Measurements from ENCODE around the gene GRIK1.

The GRIK1 gene

DNA sequence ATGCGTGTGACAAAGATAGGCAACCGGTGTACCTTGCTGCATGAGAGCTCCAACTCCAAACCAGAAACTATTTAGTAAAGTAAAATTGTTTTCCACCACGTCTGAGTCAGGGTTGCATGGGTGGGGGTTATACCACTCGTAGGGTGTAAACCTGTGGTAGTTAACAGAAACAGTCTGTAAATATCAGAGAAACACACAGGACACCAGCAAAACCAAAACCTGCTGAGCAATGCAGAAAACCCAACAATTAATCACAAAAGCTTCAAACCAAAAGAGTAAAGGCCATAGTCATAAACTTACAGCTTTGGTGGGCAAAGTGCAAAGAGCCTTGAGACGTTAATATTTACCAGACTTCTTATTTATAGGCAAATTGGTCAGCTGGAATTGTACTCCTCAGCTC lies 358.4 kb downstream of the GRIK1 start:
- no peak for DNase-seq

DNA sequence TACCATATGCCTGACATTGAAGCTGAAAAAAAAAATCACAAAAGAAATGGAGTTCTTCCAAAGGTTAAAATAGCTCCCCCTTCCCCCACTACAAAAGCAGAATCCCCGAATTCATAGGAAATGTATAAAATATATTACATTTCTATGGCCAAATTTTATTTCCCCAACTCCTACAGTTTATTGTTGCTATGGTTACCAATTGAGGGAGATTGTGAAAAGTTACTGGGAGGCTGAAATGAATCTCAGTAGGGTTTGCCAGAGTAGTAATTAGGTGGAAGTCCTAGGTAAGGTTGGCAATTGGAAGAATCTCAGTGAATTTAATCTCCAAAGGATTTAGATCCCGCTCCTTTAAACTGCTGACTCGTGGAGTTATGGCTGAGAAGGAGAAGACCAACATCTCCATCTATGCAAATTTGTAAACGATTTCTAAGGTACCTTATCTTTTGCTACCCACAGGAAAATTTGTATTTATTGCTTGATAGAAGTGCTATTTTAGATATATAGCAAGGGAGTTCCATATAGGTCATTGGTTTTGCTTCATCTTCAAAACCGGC lies 359.0 kb downstream of the GRIK1 start:
- DNase-seq, result no peak

DNA sequence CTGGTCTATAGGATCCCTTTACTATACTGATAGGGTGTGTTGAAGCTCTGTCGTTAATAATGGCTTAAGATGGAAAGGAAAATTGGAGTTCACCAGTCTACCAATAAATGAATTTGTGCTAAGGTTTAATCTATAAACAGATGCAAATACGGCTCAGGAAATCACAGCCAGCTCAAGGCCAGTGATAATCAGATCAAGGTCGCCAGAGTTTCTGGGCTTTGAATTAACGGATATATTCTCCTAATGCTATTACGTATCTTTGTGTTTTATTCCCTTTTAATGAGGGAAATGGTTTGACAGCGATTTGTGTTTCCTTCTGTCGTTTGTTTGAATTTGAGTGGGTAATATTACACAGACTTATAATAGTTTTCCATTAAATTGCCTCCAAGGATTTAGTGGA lies 361.5 kb downstream of the GRIK1 start:
- no peak for DNase-seq

DNA sequence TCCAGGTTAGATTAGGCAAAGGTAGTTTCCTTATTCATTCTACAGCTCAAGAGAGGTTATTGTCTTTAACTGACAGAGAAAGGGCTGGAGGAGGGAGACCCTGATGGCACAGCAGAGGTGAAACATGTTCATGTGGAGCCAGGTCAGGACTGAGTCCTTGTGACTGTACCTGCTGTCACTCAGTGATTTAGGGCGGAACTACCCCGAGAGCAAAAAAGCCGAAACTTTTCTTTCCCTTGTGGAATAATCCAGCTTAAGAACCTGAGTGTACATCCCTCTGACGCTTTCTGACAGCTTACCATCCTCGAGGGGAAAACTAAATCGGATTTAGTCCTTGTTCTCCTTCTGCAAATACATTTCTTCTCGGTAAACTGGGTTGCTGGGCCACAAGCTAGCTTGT lies 367.8 kb downstream of the GRIK1 start:
- no peak for DNase-seq

DNA sequence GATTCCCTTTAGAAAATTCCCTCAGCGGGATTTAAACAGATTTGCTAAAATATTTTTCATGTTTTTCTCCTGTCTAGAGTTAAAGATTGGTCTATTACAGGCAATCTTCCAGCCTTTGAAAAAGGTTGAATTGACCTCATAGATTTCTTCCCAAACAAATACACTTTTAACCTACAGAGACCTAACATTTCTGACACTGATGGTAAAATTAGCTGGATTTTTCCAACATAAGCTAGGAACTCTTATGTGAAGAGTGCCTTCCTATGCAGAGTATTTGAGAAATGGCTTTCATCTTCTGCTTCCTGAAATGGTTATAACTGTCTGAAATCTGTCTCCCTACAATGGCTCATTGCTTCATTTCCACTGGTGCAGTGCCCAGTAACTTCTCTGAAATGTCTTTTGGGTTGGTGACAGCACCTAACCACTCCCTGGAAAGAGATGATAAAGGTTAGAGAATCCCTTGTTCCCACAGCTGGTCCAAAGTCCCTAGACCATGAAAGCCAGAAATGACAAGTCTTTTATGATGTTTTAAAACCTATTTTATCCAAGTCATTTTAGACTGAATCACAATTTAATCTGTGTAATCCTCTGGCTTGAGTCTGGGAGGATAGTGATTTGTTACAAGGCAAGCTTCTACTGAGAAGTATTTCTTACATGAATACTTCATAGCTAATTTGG lies 371.6 kb downstream of the GRIK1 start:
- DNase-seq, result no peak

DNA sequence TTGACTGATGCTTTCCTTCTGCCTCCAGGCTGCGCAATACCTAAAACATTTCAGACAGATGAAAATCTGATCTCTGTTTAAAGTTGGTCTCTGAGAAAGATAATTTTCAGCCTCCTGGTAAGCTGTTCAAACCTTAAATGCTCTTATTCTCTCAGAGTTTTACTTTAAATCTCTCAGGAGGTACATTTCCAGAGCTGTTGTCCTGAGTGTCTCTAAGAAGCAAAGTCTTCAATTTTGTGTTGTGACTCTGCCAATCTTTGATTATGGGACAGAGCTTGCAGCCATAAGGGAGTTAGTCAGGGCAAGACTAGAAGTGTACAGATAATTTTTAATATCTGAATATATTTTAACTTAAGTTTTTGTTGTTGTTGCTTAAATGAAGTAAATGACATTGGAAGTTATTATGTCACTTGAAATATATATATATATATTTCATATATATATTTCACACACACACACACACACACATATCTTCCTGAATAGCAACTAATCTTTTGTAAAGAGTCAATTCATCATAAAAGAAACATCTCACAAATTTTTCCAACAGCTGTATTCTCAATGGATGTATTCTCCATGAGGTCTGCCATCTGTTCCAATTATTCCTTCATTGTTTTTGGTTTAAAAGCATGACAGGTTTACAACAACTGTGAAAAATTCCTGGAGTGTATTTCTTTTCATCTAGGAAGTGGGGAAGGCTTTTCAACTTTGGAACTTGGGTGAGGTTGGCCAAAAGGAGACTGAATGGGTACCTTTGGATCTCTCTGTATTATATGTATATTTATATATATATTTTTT lies 381.7 kb downstream of the GRIK1 start:
- no peak for DNase-seq

DNA sequence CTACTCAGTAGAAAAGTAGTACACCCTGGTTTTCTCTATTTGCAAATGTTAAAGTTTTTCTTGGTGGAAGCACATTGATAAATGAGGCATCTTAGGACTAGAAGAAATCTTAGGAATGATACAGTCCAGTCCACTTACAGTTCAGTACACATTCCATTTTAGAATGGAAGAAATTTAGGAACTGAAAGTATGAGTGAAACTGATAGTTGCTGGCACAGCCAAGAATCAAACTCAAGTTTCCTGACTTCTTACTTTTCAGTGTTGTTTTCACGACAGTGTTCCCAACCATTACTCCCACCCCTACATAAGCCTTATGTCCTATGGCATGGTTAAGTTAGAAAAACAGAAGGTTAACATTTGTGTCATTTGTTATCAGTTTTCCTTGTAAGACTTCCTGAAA lies 382.6 kb downstream of the GRIK1 start:
- DNase-seq, result no peak

DNA sequence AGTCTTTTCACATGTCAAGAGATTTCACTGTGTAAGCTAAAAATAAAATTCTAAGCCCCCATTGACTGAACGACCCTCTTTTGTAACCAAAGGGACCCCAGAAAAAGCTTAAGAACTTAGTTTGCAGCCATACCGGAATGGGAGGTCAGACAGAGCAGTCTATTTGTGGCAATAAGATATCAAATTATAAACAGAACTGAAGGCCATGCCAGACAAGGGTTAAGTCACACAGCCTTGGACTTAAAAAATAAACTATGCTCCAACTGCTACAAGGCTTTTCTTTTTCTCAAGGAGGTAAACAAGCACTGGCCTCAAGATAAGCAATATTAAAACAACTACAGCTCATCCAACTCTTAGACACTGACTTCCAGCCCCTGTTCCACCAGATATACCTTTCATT lies 384.2 kb downstream of the GRIK1 start:
- no peak for DNase-seq

DNA sequence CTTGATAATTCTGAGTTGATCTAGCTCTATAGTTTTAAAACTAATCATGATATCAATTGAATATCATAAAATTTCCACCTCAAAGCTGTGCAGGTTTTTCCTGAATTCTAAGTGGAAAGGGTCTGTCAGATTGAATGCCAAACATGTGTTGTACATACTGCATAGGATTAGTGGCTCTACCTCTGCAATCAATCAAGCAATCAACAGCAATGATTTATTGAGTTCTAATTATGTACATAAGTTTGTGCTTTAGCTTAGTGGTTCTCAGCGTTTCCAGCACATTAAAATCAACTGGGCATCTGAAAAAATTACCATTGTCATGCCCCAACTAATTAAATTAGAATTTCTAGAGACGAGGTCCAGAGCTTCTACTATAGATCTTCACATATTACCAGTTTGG lies 389.6 kb downstream of the GRIK1 start:
- no peak for DNase-seq

DNA sequence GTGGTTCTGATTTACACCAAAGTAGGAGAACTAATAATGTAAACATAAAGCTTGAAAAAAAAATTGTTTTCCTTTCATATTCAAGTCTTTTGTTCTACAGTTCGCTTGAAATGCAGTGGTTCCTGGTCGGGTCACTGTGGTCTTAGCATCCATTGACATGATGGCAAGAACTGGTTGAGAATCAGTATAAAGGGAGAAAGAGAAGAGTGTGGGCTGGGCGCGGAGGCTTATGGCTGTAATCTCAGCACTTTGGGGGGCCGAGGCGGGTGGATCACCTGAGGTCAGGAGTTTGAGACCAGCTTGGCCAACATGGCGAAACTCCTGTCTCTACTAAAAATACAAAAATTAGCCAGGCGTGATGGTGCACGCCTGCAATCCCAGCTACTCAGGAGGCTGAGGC lies 390.2 kb downstream of the GRIK1 start:
- no peak for DNase-seq

DNA sequence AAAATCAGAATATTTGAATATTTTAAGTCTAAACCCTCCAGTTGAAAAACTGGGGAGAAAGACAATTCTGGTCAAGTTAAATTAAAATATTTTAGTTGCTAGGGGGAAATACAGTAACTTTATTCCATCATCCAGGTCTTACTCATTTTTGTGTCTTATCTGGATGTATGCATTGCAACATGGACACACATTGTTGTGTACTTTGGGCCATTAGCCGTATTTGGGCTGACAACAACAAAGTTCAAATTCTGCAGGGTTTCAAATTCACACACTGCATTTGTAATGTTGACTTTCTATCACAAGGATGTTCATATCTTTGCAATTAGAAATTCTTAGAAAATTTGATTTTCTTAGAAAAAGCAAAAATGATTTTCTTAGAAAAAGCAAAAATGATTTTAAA lies 391.8 kb downstream of the GRIK1 start:
- no peak for DNase-seq

DNA sequence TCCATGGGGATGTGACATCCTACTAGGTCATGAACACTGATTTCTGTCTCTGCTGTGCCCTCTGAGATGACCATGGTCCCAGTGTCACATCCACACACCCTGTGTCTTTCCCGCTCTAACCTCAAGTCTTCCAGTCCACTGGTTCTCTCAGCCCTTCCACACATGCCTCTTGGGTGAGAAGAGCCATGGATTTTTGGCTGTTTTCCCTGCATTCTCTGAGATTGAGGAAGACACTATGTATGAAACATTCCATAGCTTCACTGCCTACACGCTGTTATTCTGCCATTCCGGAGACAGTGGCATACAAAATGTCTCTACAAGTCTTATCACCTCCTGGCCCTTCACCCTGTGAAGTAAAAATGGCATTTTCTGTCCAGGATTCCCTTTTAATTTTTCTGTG lies 393.7 kb downstream of the GRIK1 start:
- DNase-seq, result no peak

DNA sequence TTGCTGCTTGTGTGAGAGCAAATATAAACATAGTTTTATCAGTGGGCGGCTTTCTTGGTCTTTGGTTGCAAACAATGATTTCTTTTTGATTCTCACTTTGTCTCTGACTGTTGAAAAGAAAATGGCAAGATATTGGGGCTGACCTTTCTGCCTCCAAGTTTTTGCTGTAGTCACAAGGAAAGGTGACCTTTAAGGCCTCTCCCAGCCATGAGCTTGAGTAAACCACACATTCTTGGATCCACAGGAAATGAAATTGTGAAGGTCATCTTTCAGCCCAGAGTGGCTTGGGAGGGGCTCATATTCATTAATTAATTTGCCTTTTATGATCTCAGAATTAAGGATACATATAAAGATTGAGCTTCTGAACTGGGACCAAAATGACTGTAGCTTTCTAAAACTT lies 399.5 kb downstream of the GRIK1 start:
- no peak for DNase-seq

DNA sequence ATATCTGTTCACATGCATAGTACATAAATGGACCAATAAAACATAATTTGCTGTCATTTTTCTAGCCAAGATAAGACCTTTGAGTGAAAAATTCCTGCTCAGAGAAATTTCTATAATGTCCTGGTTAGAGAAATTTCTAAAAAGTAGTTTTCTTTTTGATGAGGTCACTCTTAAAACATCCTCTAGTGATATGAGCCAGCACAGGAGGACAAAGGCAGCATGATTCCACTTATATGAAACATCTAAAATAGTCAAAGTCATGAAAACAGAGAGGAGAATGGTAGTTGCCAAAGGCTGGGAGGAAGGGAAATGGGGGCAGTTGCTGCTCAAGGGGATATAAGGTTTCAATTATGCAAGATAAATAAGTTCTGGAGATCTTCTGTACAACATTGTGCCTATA lies 401.7 kb downstream of the GRIK1 start:
- no peak for DNase-seq

DNA sequence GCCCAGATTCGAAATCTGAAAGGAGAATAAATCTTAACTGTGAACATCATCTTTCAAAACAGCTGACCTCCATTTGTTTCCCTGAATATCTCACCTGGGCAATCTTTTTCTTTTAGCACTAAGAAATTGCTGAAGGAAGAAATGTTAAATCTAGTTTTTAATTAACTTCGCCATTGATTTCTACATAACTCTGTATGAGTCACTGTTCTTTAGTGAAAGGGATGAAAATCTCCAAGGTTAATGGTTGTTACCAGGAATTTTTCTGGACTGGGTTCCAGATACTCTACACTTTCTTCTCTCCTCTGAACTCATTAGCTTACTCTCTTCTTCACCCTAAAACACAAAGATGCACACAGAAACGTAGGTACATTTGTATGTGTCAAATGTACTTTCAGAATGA lies 405.3 kb downstream of the GRIK1 start:
- DNase-seq, result no peak

DNA sequence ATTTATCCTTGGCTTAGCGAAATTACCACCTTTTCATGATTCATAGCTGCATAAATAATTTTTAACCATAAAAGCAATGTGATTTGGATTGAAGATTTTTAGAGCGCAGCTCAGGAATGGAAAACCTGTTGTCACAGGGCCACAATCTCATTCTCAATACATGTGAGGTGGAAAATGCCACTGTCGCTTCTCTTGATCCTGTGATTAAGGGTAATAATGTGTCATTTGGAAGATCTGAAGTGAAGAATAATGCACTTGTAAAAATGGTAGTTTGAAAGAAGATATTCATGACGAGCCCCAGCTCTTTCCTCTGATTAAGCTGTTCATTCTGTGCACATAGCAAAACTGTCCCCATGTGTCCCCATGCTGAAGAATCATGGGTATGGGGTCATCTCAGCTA lies 410.7 kb downstream of the GRIK1 start:
- DNase-seq, result no peak

DNA sequence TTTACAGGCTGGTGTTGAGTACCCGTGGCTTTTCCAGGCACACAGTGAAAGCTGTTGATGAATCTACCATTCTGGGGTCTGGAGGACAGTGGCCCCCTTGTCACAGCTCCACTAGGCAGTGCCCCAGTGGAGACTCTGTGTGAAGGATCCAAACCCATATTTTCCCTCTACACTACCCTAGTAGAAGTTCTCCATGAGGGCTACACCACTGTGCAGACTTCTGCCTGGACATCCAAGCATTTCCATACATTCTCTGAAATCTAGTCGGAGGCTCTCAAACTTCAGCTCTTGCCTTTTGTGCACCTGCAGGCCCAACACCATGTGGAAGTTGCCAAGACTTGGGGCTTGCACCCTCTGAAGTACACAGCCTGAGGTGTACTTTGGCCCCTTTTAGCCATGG lies 413.3 kb downstream of the GRIK1 start:
- no peak for DNase-seq

DNA sequence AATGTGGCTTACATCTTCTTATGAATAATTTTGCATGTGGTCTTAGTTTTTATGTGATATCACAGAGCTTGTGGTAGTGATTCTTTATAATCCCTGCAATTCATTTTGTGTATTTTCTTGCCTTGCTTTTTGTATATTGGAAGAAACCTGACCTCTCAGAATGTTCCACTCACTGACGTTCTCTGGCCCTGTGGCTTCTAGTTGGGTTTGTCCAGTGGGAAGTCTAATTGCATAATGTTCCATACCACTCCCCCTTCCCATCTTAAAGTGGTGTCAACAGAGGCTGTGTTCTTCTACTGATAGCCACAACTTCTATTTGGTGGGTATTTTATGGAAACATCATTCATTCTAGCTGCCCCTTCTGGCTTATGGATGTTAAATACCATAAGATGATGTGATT lies 415.7 kb downstream of the GRIK1 start:
- DNase-seq, result no peak

DNA sequence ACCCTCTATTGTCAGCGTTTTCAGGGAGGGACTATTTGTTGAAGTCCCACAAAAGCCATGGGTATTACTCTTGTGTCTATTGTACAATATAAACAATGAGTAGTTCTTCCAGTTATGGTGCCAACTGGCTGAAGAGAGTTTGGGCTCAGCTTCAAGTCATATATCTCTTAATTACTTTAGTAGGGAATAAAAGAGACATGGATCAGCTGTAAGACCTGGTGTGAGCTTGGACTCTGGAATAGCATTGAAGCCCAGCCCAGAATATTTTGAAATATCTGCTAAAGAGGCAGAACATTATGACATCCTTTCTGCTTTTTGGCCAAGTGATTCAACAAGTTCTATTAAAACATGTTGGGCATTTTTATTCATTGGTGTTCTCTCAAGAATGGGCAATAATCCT lies 416.1 kb downstream of the GRIK1 start:
- DNase-seq, result no peak

DNA sequence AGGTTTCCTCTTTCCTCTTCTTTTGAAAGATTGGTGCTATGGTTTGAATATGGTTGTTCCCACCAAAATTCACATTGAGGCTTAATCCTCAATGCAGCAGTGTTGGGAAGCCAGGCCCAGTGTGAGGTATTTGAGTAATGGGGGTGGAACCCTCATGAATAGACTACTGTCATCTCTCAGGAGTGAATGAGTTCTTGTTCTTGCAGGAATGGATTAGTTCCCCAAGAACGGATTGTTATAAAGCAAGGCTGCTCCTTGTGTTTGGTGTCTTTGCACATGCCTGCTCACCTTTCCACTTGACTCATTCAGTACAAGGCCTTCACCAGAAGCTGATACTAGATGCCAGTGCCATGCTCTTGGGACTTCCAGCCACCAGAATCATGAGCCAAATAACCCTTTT lies 417.9 kb downstream of the GRIK1 start:
- DNase-seq, result no peak

DNA sequence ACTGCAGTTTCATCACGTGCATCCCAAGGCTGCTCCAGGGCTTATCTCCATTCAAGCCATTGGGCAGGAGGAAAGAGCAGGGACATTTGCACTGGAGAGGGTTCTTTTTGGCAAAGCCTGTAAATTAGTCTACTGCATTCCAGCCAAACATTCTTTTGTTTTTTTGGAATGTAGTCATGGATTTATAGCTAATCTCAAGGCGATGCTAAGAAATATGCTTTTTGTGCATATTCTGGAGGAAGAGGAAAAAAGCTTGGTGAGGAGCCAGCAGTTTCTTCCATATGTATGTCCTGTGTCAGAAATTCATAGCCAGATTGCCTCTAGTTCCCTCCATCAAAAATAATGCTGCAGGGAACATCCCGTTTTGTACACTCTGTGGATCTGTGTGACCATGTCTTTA lies 419.6 kb downstream of the GRIK1 start:
- DNase-seq, result no peak

DNA sequence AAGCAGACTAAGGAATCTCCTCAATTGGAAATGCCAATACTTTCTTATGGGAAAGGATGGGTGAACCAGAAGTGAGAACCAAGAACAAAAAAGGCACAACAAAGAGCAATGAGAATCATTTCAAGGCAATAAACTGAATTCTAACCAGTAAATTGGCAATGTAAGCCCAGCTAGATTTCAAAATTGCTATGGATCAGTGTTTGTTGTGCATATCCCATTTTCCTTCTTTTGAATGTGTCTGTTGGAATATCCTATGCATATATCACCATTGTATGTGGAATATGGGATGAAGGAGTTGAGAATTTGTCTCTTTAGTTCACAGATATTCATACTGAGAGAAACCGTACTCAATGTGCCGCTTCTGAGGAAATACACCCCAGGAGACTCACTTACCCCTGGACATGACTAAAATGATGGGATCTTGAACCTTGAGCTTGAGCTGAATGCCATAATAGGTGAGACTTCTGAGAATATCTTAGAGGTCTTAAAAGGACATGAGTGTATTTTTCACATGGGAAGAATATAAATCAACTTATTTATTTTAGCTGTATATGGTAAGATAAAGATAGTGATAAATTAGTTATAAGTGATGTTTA lies 425.0 kb downstream of the GRIK1 start:
- no peak for DNase-seq

DNA sequence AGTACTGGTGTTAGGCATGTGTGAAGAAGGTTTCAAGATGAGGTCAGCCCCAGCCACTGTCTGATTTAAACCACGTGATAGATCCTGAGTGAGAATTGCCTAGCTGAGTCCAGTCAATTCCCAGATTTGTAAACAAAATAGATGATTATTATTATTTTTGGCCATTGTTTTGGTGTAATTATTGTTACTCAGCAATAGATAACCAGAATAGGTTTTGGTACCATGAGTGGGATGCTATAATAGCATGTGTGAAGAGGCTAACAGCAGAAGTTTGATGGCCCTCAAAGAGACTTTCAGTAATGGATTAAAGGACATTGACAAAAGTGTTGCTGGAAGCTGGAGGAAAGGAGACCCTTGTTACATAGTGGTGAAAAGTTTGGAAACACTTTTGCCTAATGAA lies 426.3 kb downstream of the GRIK1 start:
- no peak for DNase-seq

DNA sequence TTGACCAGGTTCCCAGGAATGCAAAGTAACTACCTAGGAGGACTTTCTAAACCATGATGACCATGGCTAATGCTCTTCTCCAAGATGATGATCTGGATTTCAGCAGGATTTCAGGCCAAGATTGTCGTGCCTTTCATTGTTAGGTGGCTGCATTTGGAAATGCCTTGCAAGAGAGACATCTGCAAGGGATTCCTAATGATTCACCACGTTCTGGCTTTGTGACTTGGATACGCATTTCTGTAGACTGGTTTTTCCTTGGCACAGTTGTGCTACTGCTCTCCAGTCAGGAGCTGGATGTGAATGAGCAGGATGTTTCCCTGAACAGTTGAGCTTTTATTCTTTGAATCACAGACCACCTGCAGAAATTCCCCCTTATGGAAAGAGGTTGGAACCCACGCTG lies 428.7 kb downstream of the GRIK1 start:
- DNase-seq, result no peak
